Measurements from ENCODE around the gene MAPK13.

- TF ChIP-seq SP1 (CRISPR knock-in tag; conservative IDR thresholded peaks at IDR 0.05) (no peak), HMGA2 (CRISPR knock-in tag; IDR thresholded peaks at IDR 0.05) (no peak), CTCF (IDR thresholded peaks at IDR 0.05) (no peak), ZBTB43 (CRISPR knock-in tag; IDR thresholded peaks at IDR 0.05) (no peak), ARID4B (CRISPR knock-in tag; IDR thresholded peaks at IDR 0.05; ENCODE audit: borderline replicate concordance) (no peak), TEAD4 (CRISPR knock-in tag; IDR thresholded peaks at IDR 0.05) (no peak), ZNF138 (CRISPR knock-in tag; conservative IDR thresholded peaks at IDR 0.05) (no peak), MYBL2 (CRISPR knock-in tag; IDR thresholded peaks at IDR 0.05) (no peak), ZNF532 (CRISPR knock-in tag; IDR thresholded peaks at IDR 0.05; ENCODE audit: borderline replicate concordance) (no peak), GRHL2 (CRISPR knock-in tag; IDR thresholded peaks at IDR 0.05; ENCODE audit: insufficient replicate concordance, severe bottlenecking) (no peak), NFYB (CRISPR knock-in tag; conservative IDR thresholded peaks at IDR 0.05; ENCODE audit: low read depth) (no peak), ATF2 (CRISPR knock-in tag; IDR thresholded peaks at IDR 0.05; ENCODE audit: borderline replicate concordance, low read depth) (no peak)
Observed at GRCh38 chr6:36089048-36089447, 41.3 kb upstream of the MAPK13 start.

Data from WTC11 (cell line).